HepG2 (cell line): ENCODE results near the gene ZNF829. TPM values are rescaled to one million over a fixed set of nuclear protein-coding genes. Genes with fewer than 3 reads are reported as not detected.

Experiments used
- ARID3A ChIP-seq: IDR thresholded peaks from 2 replicates; pipeline ENCODE4 v1.6.1; 2012; ENCODE audit warnings: low read depth, low read length, improper control_type of control experiment
- CREBL2 ChIP-seq: sonication (generic); formaldehyde crosslinking; IDR thresholded peaks from 2 replicates; pipeline ENCODE4 v1.8.1; 2023; ENCODE audit warnings: missing genetic modification reagents, mild to moderate bottlenecking, borderline replicate concordance
- DNMT1 ChIP-seq: sonication (generic); formaldehyde crosslinking; IDR thresholded peaks from 2 replicates; pipeline ENCODE4 v1.5.1; 2020; ENCODE audit warnings: mild to moderate bottlenecking, missing genetic modification reagents
- EHMT2 ChIP-seq: fragments of 200-600 bp; sonication (generic); IDR thresholded peaks from 2 replicates; pipeline ENCODE4 v1.7.0; 2017; ENCODE audit warnings: antibody characterized with exemption, low read depth, low read length, borderline replicate concordance
- FOXA1 ChIP-seq, 2 experiments: fragments of 450-650 bp in 1 of 2; sonication (generic) in 1 of 2; formaldehyde crosslinking in 1 of 2; IDR thresholded peaks; 2 replicates each; pipeline versions ENCODE4 v1.4.0 to v1.6.1; 2016 to 2020; ENCODE audit warnings: missing genetic modification reagents in 1 of 2
- GABPA ChIP-seq, 2 experiments: IDR thresholded peaks; 2 replicates each; pipeline ENCODE4 v1.6.1; 2011 to 2016; ENCODE audit warnings: low read depth in 2 of 2, low read length in 1 of 2, missing biosample characterization in 1 of 2, missing genetic modification characterization in 1 of 2
- JUNB ChIP-seq: sonication (generic); formaldehyde crosslinking; IDR thresholded peaks from 2 replicates; pipeline ENCODE4 v1.8.0; 2022; ENCODE audit warnings: missing genetic modification reagents, mild to moderate bottlenecking, borderline replicate concordance
- MBD4 ChIP-seq: IDR thresholded peaks from 2 replicates; pipeline ENCODE4 v1.6.1; 2012; ENCODE audit warnings: low read length, inconsistent platforms, borderline replicate concordance
- MED13 ChIP-seq: sonication (generic); formaldehyde crosslinking; IDR thresholded peaks from 2 replicates; pipeline ENCODE4 v1.5.0; 2020; ENCODE audit warnings: missing genetic modification reagents
- MYC ChIP-seq: sonication (generic); formaldehyde crosslinking; IDR thresholded peaks from 2 replicates; pipeline ENCODE4 v1.9.0; 2021; ENCODE audit warnings: missing genetic modification reagents, borderline replicate concordance
- NPAS2 ChIP-seq: sonication (generic); formaldehyde crosslinking; IDR thresholded peaks from 2 replicates; pipeline ENCODE4 v1.8.0; 2022; ENCODE audit warnings: mild to moderate bottlenecking, missing genetic modification reagents, borderline replicate concordance
- PITX1 ChIP-seq: sonication (generic); formaldehyde crosslinking; IDR thresholded peaks from 2 replicates; pipeline ENCODE4 v1.5.1; 2020; ENCODE audit warnings: mild to moderate bottlenecking, missing genetic modification reagents
- SP1 ChIP-seq, 2 experiments: fragments of 450-650 bp in 1 of 2; sonication (generic) in 1 of 2; formaldehyde crosslinking in 1 of 2; IDR thresholded peaks; 2 replicates each; pipeline versions ENCODE4 v1.4.0 to v1.6.1; 2016 to 2020; ENCODE audit warnings: missing genetic modification reagents in 1 of 2
- TBX3 ChIP-seq: fragments of 450-650 bp; IDR thresholded peaks from 2 replicates; pipeline ENCODE4 v1.6.1; 2017; ENCODE audit warnings: antibody characterized with exemption, mild to moderate bottlenecking, inconsistent platforms, borderline replicate concordance
- UBTF ChIP-seq: sonication (generic); formaldehyde crosslinking; IDR thresholded peaks from 2 replicates; pipeline ENCODE4 v1.4.0; 2020; ENCODE audit warnings: mild to moderate bottlenecking, missing genetic modification reagents
- ZFP41 ChIP-seq: sonication (generic); formaldehyde crosslinking; IDR thresholded peaks from 2 replicates; pipeline ENCODE4 v1.4.0; 2020; ENCODE audit warnings: mild to moderate bottlenecking, missing genetic modification reagents, borderline replicate concordance
- ZNF138 ChIP-seq: sonication (generic); formaldehyde crosslinking; IDR thresholded peaks from 2 replicates; pipeline ENCODE4 v1.5.0; 2020; ENCODE audit warnings: mild to moderate bottlenecking, low read depth, missing genetic modification reagents
- ZNF331 ChIP-seq: sonication (generic); formaldehyde crosslinking; IDR thresholded peaks from 2 replicates; pipeline ENCODE4 v1.4.0; 2020; ENCODE audit warnings: missing genetic modification reagents
- ZNF605 ChIP-seq: sonication (generic); formaldehyde crosslinking; IDR thresholded peaks from 2 replicates; pipeline ENCODE4 v1.8.0; 2022; ENCODE audit warnings: mild to moderate bottlenecking, missing genetic modification reagents
- ZNF616 ChIP-seq: sonication (generic); formaldehyde crosslinking; IDR thresholded peaks from 2 replicates; pipeline ENCODE4 v1.5.0; 2020; ENCODE audit warnings: low read depth, mild to moderate bottlenecking, missing genetic modification reagents
- ZNF766 ChIP-seq: sonication (generic); formaldehyde crosslinking; IDR thresholded peaks from 2 replicates; pipeline ENCODE4 v1.5.0; 2020; ENCODE audit warnings: missing genetic modification reagents, borderline replicate concordance
- ZNF788 ChIP-seq: sonication (generic); formaldehyde crosslinking; IDR thresholded peaks from 2 replicates; pipeline ENCODE4 v1.5.0; 2020; ENCODE audit warnings: mild to moderate bottlenecking, missing genetic modification reagents, borderline replicate concordance
- polyA plus RNA-seq, 8 experiments: library from polyadenylated mRNA; depleted of rRNA in 3 of 8; stranded (reverse) in 7 of 8; unstranded in 1 of 8; fragments of >200 nt; fragmentation: Illumina TruSeq in 4 of 8; extraction: Trizol in 4 of 8; gene quantifications; 2 replicates each; pipeline versions ENCODE4 v1.2.1 to v1.2.3, GENCODE V29; 2011 to 2016; ENCODE audit warnings: low read depth in 4 of 8, missing spikeins in 1 of 8, mixed read lengths in 1 of 8; ENCODE audit not compliant: insufficient read depth in 1 of 8
- total RNA-seq, 5 experiments: library from RNA; depleted of rRNA; stranded (reverse); fragments of >200 nt; fragmentation: Illumina TruSeq; extraction: Trizol; gene quantifications; 2 replicates each; pipeline ENCODE4 v1.2.3, GENCODE V29; 2016; ENCODE audit warnings: low read depth in 1 of 5
- TF ChIP-seq, protein P1 (sequence below): sonication (generic); formaldehyde crosslinking; IDR thresholded peaks from 2 replicates; pipeline ENCODE4 v1.4.0; 2020; ENCODE audit warnings: mild to moderate bottlenecking, low read depth, missing genetic modification reagents

ZNF829 gene
- total and polyA plus RNA-seq, 2 of the 13 experiments (the other 11 are each of a cell fraction or from before 2014, with no cell fraction given), result 0.15 to 0.86 TPM

GRCh38 chr19:36850559-36851442 lies 65.3 kb downstream of the ZNF829 start, which contains the start of gene ZNF345 (continued):
- no peak for TF ChIP-seq UBTF (CRISPR knock-in tag)
- no peak for TF ChIP-seq ZFP41
- TF ChIP-seq ZNF331 (CRISPR knock-in tag), result no peak
- no peak for TF ChIP-seq ZNF788 (CRISPR knock-in tag)
- TF ChIP-seq NPAS2 (CRISPR knock-in tag), result no peak
- TF ChIP-seq, protein P1, sequence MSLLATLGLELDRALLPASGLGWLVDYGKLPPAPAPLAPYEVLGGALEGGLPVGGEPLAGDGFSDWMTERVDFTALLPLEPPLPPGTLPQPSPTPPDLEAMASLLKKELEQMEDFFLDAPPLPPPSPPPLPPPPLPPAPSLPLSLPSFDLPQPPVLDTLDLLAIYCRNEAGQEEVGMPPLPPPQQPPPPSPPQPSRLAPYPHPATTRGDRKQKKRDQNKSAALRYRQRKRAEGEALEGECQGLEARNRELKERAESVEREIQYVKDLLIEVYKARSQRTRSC (CRISPR knock-in tag), result no peak
- TF ChIP-seq ZNF138 (CRISPR knock-in tag), result no peak
- no peak for TF ChIP-seq JUNB (CRISPR knock-in tag)
- no peak for TF ChIP-seq GABPA (IDR thresholded peaks at IDR 0.05; ENCODE audit: low read depth, low read length)
- TF ChIP-seq GABPA (CRISPR knock-in tag; IDR thresholded peaks at IDR 0.05; ENCODE audit: low read depth), result peak; percentile 66
- TF ChIP-seq EHMT2, result no peak
- no peak for TF ChIP-seq MBD4
- no peak for TF ChIP-seq ZNF616 (CRISPR knock-in tag)
- TF ChIP-seq TBX3, result no peak
- no peak for TF ChIP-seq CREBL2 (CRISPR knock-in tag)
- TF ChIP-seq MYC (CRISPR knock-in tag), result no peak
- no peak for TF ChIP-seq PITX1 (CRISPR knock-in tag)
- TF ChIP-seq ARID3A, result no peak
- no peak for TF ChIP-seq DNMT1 (CRISPR knock-in tag)
- TF ChIP-seq ZNF605 (CRISPR knock-in tag), result no peak
- TF ChIP-seq ZNF766, result no peak
- no peak for TF ChIP-seq SP1 (IDR thresholded peaks at IDR 0.05)
- peak; percentile 51; the same call in 1 of the 2 replicates for TF ChIP-seq SP1 (CRISPR knock-in tag; IDR thresholded peaks at IDR 0.05)
- TF ChIP-seq FOXA1 (IDR thresholded peaks at IDR 0.05), result no peak
- no peak for TF ChIP-seq FOXA1 (CRISPR knock-in tag; IDR thresholded peaks at IDR 0.05)
- no peak for TF ChIP-seq MED13 (CRISPR knock-in tag)
